Kidney (tissue), 14 donors: ENCODE results near the gene ZNF620. TPM values are rescaled to one million over a fixed set of nuclear protein-coding genes. Genes with fewer than 3 reads are reported as not detected.

Experiments used
- DNase-seq, 5 donors: peaks; one replicate each; pipeline ENCODE4 v3.0.0-alpha.2; 2013 to 2020
- FAIRE-seq: peaks from 2 replicates; lab custom pipeline; 2012; peaks lifted over from hg19 to GRCh38; lab: Jason Lieb, UNC
- H3K27ac ChIP-seq, 2 donors: one replicate each; pipeline ENCODE4 v1.7.0; 2013; ENCODE audit warnings: low read depth in 2 of 2, low read length in 2 of 2, inconsistent platforms in 1 of 2
- H3K27me3 ChIP-seq: one replicate; pipeline ENCODE4 v1.7.1; 2013; ENCODE audit warnings: low read length, inconsistent platforms; ENCODE audit not compliant: control insufficient read depth, insufficient read depth
- H3K36me3 ChIP-seq, 3 donors: one replicate each; pipeline versions ENCODE4 v1.7.0 to v1.7.1; 2013; ENCODE audit warnings: low read length in 3 of 3, control low read depth in 1 of 3, inconsistent platforms in 1 of 3; ENCODE audit not compliant: insufficient read depth in 3 of 3, control insufficient read depth in 2 of 3
- H3K4me1 ChIP-seq, 3 donors: one replicate each; pipeline versions ENCODE4 v1.7.0 to v1.7.1; 2013; ENCODE audit warnings: low read length in 3 of 3, inconsistent platforms in 1 of 3, low read depth in 1 of 3; ENCODE audit not compliant: control insufficient read depth in 2 of 3, insufficient read depth in 2 of 3
- H3K4me3 ChIP-seq, 3 donors: one replicate each; pipeline versions ENCODE4 v1.7.0 to v1.8.1; 2013; ENCODE audit warnings: low read length in 3 of 3, control low read depth in 1 of 3, inconsistent platforms in 1 of 3
- H3K9ac ChIP-seq, 3 donors: one replicate each; pipeline versions ENCODE4 v1.7.0 to v1.7.1; 2013; ENCODE audit warnings: low read length in 3 of 3, control low read depth in 1 of 3, inconsistent platforms in 1 of 3
- H3K9me3 ChIP-seq, 3 donors: one replicate each; pipeline versions ENCODE4 v1.7.0 to v1.7.1; 2013; ENCODE audit warnings: low read length in 3 of 3, control low read depth in 1 of 3, inconsistent platforms in 1 of 3; ENCODE audit not compliant: control insufficient read depth in 2 of 3, insufficient read depth in 1 of 3
- CTCF ChIP-seq: IDR thresholded peaks from 3 replicates; pipeline ENCODE4 v1.5.1; 2012; ENCODE audit warnings: mild to moderate bottlenecking, moderate library complexity, borderline replicate concordance; ENCODE audit not compliant: insufficient read depth; ENCODE audit errors: extremely low read depth
- intact Hi-C: fragments of 100-400 bp; cut with DNase I; formaldehyde crosslinking; loops from one replicate; pipeline ENCODE4 v1.11.1; 2022
- polyA plus RNA-seq: library from polyadenylated mRNA; stranded (reverse); fragments of 350-450 nt; fragmentation: Illumina TruSeq; extraction: RNeasy Lipid Tissue Mini Kit (QIAGEN cat#74804); gene quantifications from one replicate; pipeline ENCODE4 v1.2.3, GENCODE V29; 2014; ENCODE audit warnings: low read depth, low replicate concordance; ENCODE audit not compliant: insufficient read depth
- total RNA-seq: library from RNA; stranded (reverse); fragmentation: NEBNext Ultra II Directional; extraction: Animal tissue kit (Norgen Biotek cat#: 25700); gene quantifications from one replicate; pipeline ENCODE4 v1.2.1, GENCODE V29; 2021
- donor health status: control.
- donor health status: control.
- donor health status: control.
- donor health status: control.
- donor health status: control.
- donor health status: DM: yes; HTN: yes; CAD: no.
- donor health status: Normal renal cell carcinoma (clear cell type).

The ZNF620 gene
- total and polyA plus RNA-seq, 2 donors from 2014 or later = 2.8 to 6.9 TPM

GRCh38 chr3:40532252-40532651 lies 26.4 kb downstream of the ZNF620 start:
- FAIRE-seq (no peak), DNase-seq (no peak)
- Histone ChIP-seq H3K9me3 (peaks cover 1 to 13% (median 2%) of the 10 kb centered on the region in 3 donors), H3K36me3 (peaks cover 16 to 67% (median 33%) of the 10 kb centered on the region in 3 donors), H3K9ac (no peak overlapping the region), H3K27ac (no peak overlapping the region), H3K4me3 (no peak overlapping the region), H3K4me1 (no peaks in the 10 kb centered on the region), H3K27me3 (no peaks in the 10 kb centered on the region)
- no peak for TF ChIP-seq CTCF
- intact Hi-C loops = no loop called here

- intact Hi-C loops = no loop called here
- H3K9ac ChIP-seq = no peak overlapping the region
- H3K4me3 ChIP-seq = no peak overlapping the region
- H3K9me3 ChIP-seq = peaks cover 1 to 20% (median 2%) of the 10 kb centered on the region in 3 donors
- FAIRE-seq = no peak
- H3K4me1 ChIP-seq = no peaks in the 10 kb centered on the region
- DNase-seq = no peak
- peaks cover 19 to 60% (median 27%) of the 10 kb centered on the region in 3 donors for H3K36me3 ChIP-seq
- H3K27me3 ChIP-seq = no peaks in the 10 kb centered on the region
- TF ChIP-seq CTCF = no peak
- no peak overlapping the region for H3K27ac ChIP-seq
Observed at GRCh38 chr3:40534283-40534682, 28.4 kb downstream of the ZNF620 start.

GRCh38 chr3:40546816-40547215 lies 41.0 kb downstream of the ZNF620 start:
- intact Hi-C loops = no loop called here
- H3K36me3 ChIP-seq = no peaks in the 10 kb centered on the region
- DNase-seq (no peak), FAIRE-seq (no peak)
- H3K9me3 ChIP-seq = no peaks in the 10 kb centered on the region
- H3K27me3 ChIP-seq = no peaks in the 10 kb centered on the region
- no peak overlapping the region for H3K4me3 ChIP-seq
- TF ChIP-seq CTCF = no peak
- no peak overlapping the region for H3K9ac ChIP-seq
- no peak overlapping the region for H3K27ac ChIP-seq
- H3K4me1 ChIP-seq = no peaks in the 10 kb centered on the region

GRCh38 chr3:40550167-40550566 lies 44.3 kb downstream of the ZNF620 start:
- Histone ChIP-seq H3K27me3 (no peaks in the 10 kb centered on the region), H3K27ac (no peak overlapping the region), H3K36me3 (no peaks in the 10 kb centered on the region), H3K9me3 (no peaks in the 10 kb centered on the region), H3K4me3 (no peak overlapping the region), H3K4me1 (no peaks in the 10 kb centered on the region), H3K9ac (no peak overlapping the region)
- TF ChIP-seq CTCF = no peak
- no peak for FAIRE-seq
- intact Hi-C loops = no loop called here
- DNase-seq = no peak
